ENCODE measurements around the gene GJA3.

- TF ChIP-seq, protein P1, sequence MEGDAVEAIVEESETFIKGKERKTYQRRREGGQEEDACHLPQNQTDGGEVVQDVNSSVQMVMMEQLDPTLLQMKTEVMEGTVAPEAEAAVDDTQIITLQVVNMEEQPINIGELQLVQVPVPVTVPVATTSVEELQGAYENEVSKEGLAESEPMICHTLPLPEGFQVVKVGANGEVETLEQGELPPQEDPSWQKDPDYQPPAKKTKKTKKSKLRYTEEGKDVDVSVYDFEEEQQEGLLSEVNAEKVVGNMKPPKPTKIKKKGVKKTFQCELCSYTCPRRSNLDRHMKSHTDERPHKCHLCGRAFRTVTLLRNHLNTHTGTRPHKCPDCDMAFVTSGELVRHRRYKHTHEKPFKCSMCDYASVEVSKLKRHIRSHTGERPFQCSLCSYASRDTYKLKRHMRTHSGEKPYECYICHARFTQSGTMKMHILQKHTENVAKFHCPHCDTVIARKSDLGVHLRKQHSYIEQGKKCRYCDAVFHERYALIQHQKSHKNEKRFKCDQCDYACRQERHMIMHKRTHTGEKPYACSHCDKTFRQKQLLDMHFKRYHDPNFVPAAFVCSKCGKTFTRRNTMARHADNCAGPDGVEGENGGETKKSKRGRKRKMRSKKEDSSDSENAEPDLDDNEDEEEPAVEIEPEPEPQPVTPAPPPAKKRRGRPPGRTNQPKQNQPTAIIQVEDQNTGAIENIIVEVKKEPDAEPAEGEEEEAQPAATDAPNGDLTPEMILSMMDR (conservative IDR thresholded peaks at IDR 0.05; ENCODE audit: low read depth, low read length): no peak
- TF ChIP-seq EZH2 (IDR thresholded peaks at IDR 0.05; ENCODE audit: borderline replicate concordance, low read depth, low read length, poor library complexity, severe bottlenecking): no peak
These were observed 59.2 kb downstream of the GJA3 start for GRCh38 chr13:20101467-20102316.

Data from A673 (cell line).